GM10266 (cell line): ENCODE results near the gene RASAL1.

Source experiments
- DNase-seq: peaks from one replicate; pipeline ENCODE4 v3.0.0; 2012; ENCODE audit errors: extremely low spot score
- CTCF ChIP-seq: IDR thresholded peaks from 2 replicates; pipeline ENCODE4 v1.5.1; 2012; ENCODE audit warnings: mild to moderate bottlenecking, low read depth; ENCODE audit not compliant: control insufficient read depth, insufficient read depth; ENCODE audit errors: missing control alignments

Gene RASAL1

GRCh38 chr12:113070117-113070906 lies 65.2 kb downstream of the RASAL1 start:
- peak; percentile 93 for DNase-seq
- TF ChIP-seq CTCF: no peak

GRCh38 chr12:113069751-113070116 lies 65.8 kb downstream of the RASAL1 start:
- DNase-seq: no peak
- TF ChIP-seq CTCF: no peak

GRCh38 chr12:113069149-113069548 lies 66.4 kb downstream of the RASAL1 start:
- TF ChIP-seq CTCF: no peak
- DNase-seq: no peak

GRCh38 chr12:113067987-113068935 lies 67.3 kb downstream of the RASAL1 start:
- no peak for TF ChIP-seq CTCF
- DNase-seq: no peak

GRCh38 chr12:113066813-113067400 lies 68.7 kb downstream of the RASAL1 start:
- no peak for TF ChIP-seq CTCF
- DNase-seq: no peak

- TF ChIP-seq CTCF: no peak
- no peak for DNase-seq
Observed at GRCh38 chr12:113065126-113066007, 70.2 kb downstream of the RASAL1 start.
